HL-60 (cell line): ENCODE measurements around the gene OR6C65.
"Not testable (repeated sequence)": the region's sequence is repeated elsewhere in the genome, so short reads cannot be mapped to it uniquely, and the experiment has no call there.

Source experiments
- CTCF ChIP-seq: IDR thresholded peaks from one replicate; pipeline ENCODE4 v1.5.1; 2011; ENCODE audit warnings: low read length, control low read depth, inconsistent platforms; ENCODE audit not compliant: insufficient read depth
- GABPA ChIP-seq: IDR thresholded peaks from 2 replicates; pipeline ENCODE4 v1.6.1; 2012; ENCODE audit warnings: low read depth
- SPI1 ChIP-seq: IDR thresholded peaks from 2 replicates; pipeline ENCODE4 v1.6.1; 2012; ENCODE audit warnings: low read depth, mild to moderate bottlenecking, borderline replicate concordance

GRCh38 chr12:55414889-55415288 lies 14.6 kb downstream of the OR6C65 start:
- not testable (repeated sequence) for TF ChIP-seq SPI1, CTCF, GABPA
